Esophagus muscularis mucosa (tissue), 4 donors: ENCODE data around the gene OR7A5. TPM values are rescaled to one million over a fixed set of nuclear protein-coding genes. Genes with fewer than 3 reads are reported as not detected.
A peak's percentile ranks its signal among the peaks of the same experiment; 100 is the strongest.

Experiments used
- DNase-seq: peaks from one replicate; pipeline ENCODE4 v3.0.0-alpha.2; 2017; ENCODE audit errors: extremely low spot score
- H3K27ac ChIP-seq, 4 donors: fragments of 200-600 bp; sonication (generic); replicated peaks in 1 of 4; 1 replicate in 3 of 4; 2 replicates in 1 of 4; pipeline ENCODE4 v1.5.1; 2016 to 2019; ENCODE audit warnings: mild to moderate bottlenecking in 1 of 4
- H3K27me3 ChIP-seq, 4 donors: fragments of 200-600 bp; sonication (generic); one replicate each; pipeline versions ENCODE4 v1.5.1 to v1.6.0; 2016 to 2019
- H3K36me3 ChIP-seq, 4 donors: fragments of 200-600 bp; sonication (generic); one replicate each; pipeline ENCODE4 v1.5.1; 2016 to 2019
- H3K4me1 ChIP-seq, 4 donors: fragments of 200-600 bp; sonication (generic); one replicate each; pipeline ENCODE4 v1.5.1; 2016 to 2019
- H3K4me3 ChIP-seq, 4 donors: fragments of 200-600 bp; sonication (generic); 1 replicate in 2 of 4; 2 replicates in 2 of 4; pipeline ENCODE4 v1.5.1; 2016 to 2019; ENCODE audit warnings: mild to moderate bottlenecking in 4 of 4, moderate library complexity in 1 of 4
- H3K9me3 ChIP-seq, 4 donors: fragments of 200-600 bp; sonication (generic); 1 replicate in 3 of 4; 2 replicates in 1 of 4; pipeline ENCODE4 v1.5.1; 2016 to 2019
- EP300 ChIP-seq: sonication (generic); formaldehyde crosslinking; IDR thresholded peaks from one replicate; pipeline ENCODE4 v1.6.1; 2017; ENCODE audit warnings: antibody characterized with exemption
- POLR2A ChIP-seq: fragments of 450-650 bp; IDR thresholded peaks from one replicate; pipeline ENCODE4 v1.6.1; 2017; ENCODE audit warnings: antibody characterized with exemption, moderate library complexity, mild to moderate bottlenecking, low read depth
- POLR2AphosphoS5 ChIP-seq, 2 donors: sonication (generic); formaldehyde crosslinking; IDR thresholded peaks; one replicate each; pipeline ENCODE4 v1.6.1; 2017; ENCODE audit warnings: antibody characterized with exemption in 2 of 2
- WGBS: methylation state at CpG from one replicate; pipeline ENCODE4 v1.1.5; 2018; 5-methylcytosine and 5-hydroxymethylcytosine counted together
- intact Hi-C: fragments of 100-400 bp; cut with DNase I; formaldehyde crosslinking; loops from one replicate; pipeline ENCODE4 v1.15.1; 2023
- total RNA-seq, 4 donors: library from RNA; depleted of rRNA; stranded (reverse); fragments of >200 nt; gene quantifications; one replicate each; pipeline versions ENCODE4 v1.1.0 to v1.2.1, GENCODE V29; 2016
- TF ChIP-seq, protein P1 (sequence below), 3 experiments: fragments of 200-600 bp in 2 of 3; fragments of 450-650 bp in 1 of 3; sonication (generic) in 2 of 3; IDR thresholded peaks; one replicate each; pipeline ENCODE4 v1.5.1; 2017 to 2019; ENCODE audit warnings: antibody characterized with exemption in 3 of 3, mild to moderate bottlenecking in 2 of 3, moderate library complexity in 1 of 3

The OR7A5 gene
- total RNA-seq = under 1 TPM in 1 of 4 donors, not detected in 3; 0.52 TPM

- no peak within 1 kb of the TSS for H3K27ac ChIP-seq
- no peaks in the 10 kb centered on the region for H3K4me1 ChIP-seq
- intact Hi-C loops = no loop called here
- DNase-seq = no peak
- peaks cover 0 to 10% (median 0%) of the 10 kb centered on the region in 4 donors for H3K9me3 ChIP-seq
- peaks cover 0 to 7% (median 0%) of the 10 kb centered on the region in 4 donors for H3K27me3 ChIP-seq
- H3K4me3 ChIP-seq = no peak within 1 kb of the TSS
- 43% methylated on average over 1 of the region's 1 CpG for WGBS
- no peak for TF ChIP-seq POLR2A
- TF ChIP-seq, protein P1, sequence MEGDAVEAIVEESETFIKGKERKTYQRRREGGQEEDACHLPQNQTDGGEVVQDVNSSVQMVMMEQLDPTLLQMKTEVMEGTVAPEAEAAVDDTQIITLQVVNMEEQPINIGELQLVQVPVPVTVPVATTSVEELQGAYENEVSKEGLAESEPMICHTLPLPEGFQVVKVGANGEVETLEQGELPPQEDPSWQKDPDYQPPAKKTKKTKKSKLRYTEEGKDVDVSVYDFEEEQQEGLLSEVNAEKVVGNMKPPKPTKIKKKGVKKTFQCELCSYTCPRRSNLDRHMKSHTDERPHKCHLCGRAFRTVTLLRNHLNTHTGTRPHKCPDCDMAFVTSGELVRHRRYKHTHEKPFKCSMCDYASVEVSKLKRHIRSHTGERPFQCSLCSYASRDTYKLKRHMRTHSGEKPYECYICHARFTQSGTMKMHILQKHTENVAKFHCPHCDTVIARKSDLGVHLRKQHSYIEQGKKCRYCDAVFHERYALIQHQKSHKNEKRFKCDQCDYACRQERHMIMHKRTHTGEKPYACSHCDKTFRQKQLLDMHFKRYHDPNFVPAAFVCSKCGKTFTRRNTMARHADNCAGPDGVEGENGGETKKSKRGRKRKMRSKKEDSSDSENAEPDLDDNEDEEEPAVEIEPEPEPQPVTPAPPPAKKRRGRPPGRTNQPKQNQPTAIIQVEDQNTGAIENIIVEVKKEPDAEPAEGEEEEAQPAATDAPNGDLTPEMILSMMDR (IDR thresholded peaks at IDR 0.05) = no peak
- H3K36me3 ChIP-seq = no peaks in the 10 kb centered on the region
These were observed at the start of gene OR7A5, which contains the start of gene OR7C1 for GRCh38 chr19:14835011-14835410. Gene OR7A5, minus strand, starts transcription at chr19:14835185. Its CDS starts 6,944 bp downstream, at chr19:14828241. Gene OR7C1, minus strand, starts transcription at chr19:14835185. Its CDS starts 35,049 bp downstream, at chr19:14800136.

DNA sequence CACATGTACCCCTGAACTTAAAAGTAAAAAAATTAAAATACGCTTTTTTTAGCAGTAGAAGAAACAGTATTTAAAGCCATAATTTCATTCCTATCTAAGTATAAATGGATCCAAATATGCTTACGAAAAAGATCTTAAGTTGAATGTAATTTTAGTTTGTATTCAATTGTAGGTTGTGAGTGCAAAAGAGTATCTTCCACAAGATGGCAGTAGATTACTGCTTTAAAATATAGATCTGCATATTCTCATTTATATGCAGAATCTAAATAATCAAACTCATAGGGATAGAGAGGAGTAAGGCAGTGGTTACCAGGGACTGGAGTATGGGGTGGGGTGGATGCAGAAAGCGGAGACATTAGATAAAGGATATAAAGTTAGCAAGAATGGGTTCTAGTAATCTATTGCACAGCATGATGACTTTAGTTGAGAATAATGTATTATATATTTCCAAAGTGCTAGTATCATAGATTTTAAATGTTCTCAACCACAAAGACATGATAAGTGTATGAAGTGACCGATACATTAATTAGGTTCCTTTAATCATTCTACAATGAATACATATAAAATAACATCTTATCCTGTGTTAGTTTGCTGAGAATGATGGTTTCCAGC, 36.7 kb upstream of the OR7A5 start:
- TF ChIP-seq, protein P1 (IDR thresholded peaks at IDR 0.05) = peak in 2 of 3 experiments; percentile 14 to 25
- TF ChIP-seq EP300 = no peak
- no peaks in the 10 kb centered on the region for H3K4me1 ChIP-seq
- H3K36me3 ChIP-seq = no peaks in the 10 kb centered on the region
- 76% methylated on average over 4 of the region's 4 CpGs for WGBS
- intact Hi-C loops = no loop called here
- peaks cover 0 to 5% (median 0%) of the 10 kb centered on the region in 4 donors for H3K9me3 ChIP-seq
- no peak for DNase-seq
- peaks cover 0 to 23% (median 0%) of the 10 kb centered on the region in 4 donors for H3K27me3 ChIP-seq
- H3K4me3 ChIP-seq = no peak overlapping the region
- H3K27ac ChIP-seq = no peak overlapping the region

DNA sequence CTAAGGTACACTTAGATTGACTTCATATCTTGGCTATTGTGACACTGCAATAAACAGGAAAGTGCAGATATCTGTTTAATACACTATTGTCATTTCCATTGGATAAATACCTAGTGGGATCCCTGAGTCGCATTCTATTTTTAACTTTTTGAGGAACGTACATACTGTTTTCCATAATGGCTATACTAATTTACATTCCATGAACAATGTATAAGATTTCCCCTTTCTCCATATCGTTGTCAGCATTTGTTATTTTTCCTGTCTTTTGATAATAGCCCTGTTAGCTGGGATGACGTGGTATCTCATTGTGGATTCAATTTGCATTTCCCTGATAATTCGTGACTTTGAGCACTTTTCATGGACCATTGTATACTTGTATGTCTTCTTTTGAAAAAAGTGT, 33.5 kb upstream of the OR7A5 start:
- Histone ChIP-seq H3K4me1 (no peaks in the 10 kb centered on the region), H3K36me3 (no peaks in the 10 kb centered on the region), H3K4me3 (no peak overlapping the region), H3K27me3 (peaks cover 0 to 24% (median 0%) of the 10 kb centered on the region in 4 donors), H3K9me3 (peaks cover 0 to 5% (median 0%) of the 10 kb centered on the region in 4 donors), H3K27ac (no peak overlapping the region)
- TF ChIP-seq EP300 = no peak
- TF ChIP-seq, protein P1 (IDR thresholded peaks at IDR 0.05) = no peak
- TF ChIP-seq POLR2A = no peak
- no peak for TF ChIP-seq POLR2AphosphoS5 (IDR thresholded peaks at IDR 0.05)
- DNase-seq = no peak
- intact Hi-C loops = no loop called here
- 80% methylated on average over 5 of the region's 5 CpGs for WGBS

DNA sequence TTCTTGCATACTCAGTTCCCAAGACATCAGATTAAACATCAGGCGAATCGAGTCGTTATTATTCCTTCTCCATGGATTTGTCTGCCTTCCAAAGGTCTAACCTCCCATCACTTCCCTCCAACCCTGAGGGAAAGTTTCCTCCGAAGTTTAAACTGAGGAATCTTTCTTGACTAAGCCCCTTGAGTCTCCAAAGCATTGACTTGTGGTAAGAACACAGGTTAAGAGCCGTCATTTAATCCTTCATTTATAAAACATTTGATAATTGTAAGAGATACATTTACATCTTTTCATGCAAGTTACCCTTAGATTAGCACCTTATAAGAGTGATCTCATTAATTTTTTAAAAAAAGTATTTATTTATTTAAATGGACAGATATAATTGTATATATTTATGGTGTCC, 13.8 kb upstream of the OR7A5 start, which contains the start of gene OR7A10:
Gene OR7A10, minus strand, starts transcription at position 101 of the 400 bp plus-strand sequence. CDS start 7,045 bp downstream, outside the sequence.
- DNase-seq = no peak
- Histone ChIP-seq H3K27me3 (peaks cover 0 to 29% (median 0%) of the 10 kb centered on the region in 4 donors), H3K4me1 (no peaks in the 10 kb centered on the region), H3K9me3 (no peaks in the 10 kb centered on the region), H3K36me3 (no peaks in the 10 kb centered on the region), H3K27ac (no peak within 1 kb of the TSS), H3K4me3 (no peak within 1 kb of the TSS)
- no peak for TF ChIP-seq EP300
- no peak for TF ChIP-seq POLR2A
- TF ChIP-seq, protein P1 (IDR thresholded peaks at IDR 0.05) = no peak
- no peak for TF ChIP-seq POLR2AphosphoS5 (IDR thresholded peaks at IDR 0.05)
- 60% methylated on average over 5 of the region's 5 CpGs for WGBS
- intact Hi-C loops = no loop called here
